ENCODE results near the gene MTRF1L.
A peak's percentile ranks its signal among the peaks of the same experiment; 100 is the strongest.

Gene MTRF1L

DNA sequence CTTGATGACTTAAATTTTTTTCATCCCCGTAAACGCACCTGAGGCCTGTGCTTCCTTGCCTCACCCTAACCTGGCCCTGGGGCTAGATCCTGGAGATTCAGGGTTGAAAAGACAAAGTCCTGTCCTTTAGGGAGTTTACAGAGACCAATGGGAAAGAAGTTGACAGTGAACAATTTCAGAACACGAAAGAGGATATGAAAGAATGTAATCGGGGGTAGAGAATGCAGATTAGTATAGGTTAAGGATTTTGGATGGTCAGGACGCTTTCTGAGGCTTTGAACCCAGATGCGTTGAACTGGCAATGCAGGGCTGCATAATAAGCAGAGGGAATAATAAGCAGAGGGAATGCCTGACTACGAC, 18.0 kb downstream of the MTRF1L start:
- peak overlapping the region; percentile 96 to 99 (median 98) for H3K27ac Mint-ChIP-seq
- peak overlapping the region; percentile 97 for H3K4me3 Mint-ChIP-seq

DNA sequence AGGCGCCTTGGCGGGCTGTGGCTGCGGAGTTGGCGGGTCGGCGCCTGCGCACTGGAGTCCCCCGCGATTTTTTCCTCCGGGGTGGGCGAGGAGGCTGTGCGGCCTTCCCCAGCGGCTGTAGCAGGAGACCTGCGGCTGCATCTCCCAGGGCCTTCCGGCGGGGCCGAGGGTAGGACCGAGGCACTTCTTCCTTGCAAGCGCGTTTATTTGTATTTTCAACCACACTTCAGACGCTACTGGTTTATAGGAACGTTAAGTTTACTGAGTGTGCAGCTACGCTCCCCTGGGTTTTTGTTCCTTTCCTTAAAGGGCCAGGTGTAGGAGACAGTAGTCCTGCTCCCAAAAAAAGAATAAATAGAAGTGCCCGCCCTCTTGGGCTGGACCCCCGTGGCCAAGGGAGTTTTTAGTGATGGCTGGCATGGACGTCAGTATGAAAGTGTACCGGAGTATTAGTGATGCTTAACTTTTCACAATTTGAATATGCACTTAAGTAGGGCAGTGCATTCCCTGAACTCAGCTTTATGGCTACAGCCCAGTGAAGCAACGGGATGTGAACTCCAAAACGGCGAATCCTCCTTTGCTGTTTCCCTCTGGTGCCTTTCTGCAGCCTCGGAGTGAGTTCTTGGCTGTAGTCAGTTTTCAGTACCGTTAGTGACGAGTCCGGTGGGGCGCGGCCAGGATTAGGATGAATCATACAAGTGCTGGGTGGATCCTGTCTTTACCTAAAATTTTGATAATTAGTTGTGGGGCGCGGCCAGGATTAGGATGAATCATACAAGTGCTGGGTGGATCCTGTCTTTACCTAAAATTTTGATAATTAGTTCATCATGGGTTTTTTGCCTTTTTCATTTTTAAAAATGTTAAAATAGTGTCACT, 18.6 kb downstream of the MTRF1L start:
- H3K4me3 Mint-ChIP-seq = peak overlapping the region; percentile 97
- H3K27ac Mint-ChIP-seq = peak overlapping the region; percentile 96 to 99 (median 98)
- no peaks in the 10 kb centered on the region for H3K9me3 Mint-ChIP-seq
- H3K27me3 Mint-ChIP-seq (ENCODE audit: low read depth) = no peaks in the 10 kb centered on the region
- peaks cover 14% of the 10 kb centered on the region for H3K36me3 Mint-ChIP-seq (ENCODE audit: low read depth)
- TF ChIP-seq, protein P1, sequence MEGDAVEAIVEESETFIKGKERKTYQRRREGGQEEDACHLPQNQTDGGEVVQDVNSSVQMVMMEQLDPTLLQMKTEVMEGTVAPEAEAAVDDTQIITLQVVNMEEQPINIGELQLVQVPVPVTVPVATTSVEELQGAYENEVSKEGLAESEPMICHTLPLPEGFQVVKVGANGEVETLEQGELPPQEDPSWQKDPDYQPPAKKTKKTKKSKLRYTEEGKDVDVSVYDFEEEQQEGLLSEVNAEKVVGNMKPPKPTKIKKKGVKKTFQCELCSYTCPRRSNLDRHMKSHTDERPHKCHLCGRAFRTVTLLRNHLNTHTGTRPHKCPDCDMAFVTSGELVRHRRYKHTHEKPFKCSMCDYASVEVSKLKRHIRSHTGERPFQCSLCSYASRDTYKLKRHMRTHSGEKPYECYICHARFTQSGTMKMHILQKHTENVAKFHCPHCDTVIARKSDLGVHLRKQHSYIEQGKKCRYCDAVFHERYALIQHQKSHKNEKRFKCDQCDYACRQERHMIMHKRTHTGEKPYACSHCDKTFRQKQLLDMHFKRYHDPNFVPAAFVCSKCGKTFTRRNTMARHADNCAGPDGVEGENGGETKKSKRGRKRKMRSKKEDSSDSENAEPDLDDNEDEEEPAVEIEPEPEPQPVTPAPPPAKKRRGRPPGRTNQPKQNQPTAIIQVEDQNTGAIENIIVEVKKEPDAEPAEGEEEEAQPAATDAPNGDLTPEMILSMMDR (IDR thresholded peaks at IDR 0.05; ENCODE audit: unreplicated experiment in 3 of 3) = no peak
- H3K4me1 Mint-ChIP-seq = peaks cover 32% of the 10 kb centered on the region

More for the DNA sequence above, 18.0 kb downstream of the MTRF1L start:
- no peaks in the 10 kb centered on the region for H3K27me3 Mint-ChIP-seq (ENCODE audit: low read depth)
- no peaks in the 10 kb centered on the region for H3K9me3 Mint-ChIP-seq
- H3K4me1 Mint-ChIP-seq = peaks cover 32% of the 10 kb centered on the region
- H3K36me3 Mint-ChIP-seq (ENCODE audit: low read depth) = peaks cover 14% of the 10 kb centered on the region
- TF ChIP-seq, protein P1 (IDR thresholded peaks at IDR 0.05; ENCODE audit: unreplicated experiment in 3 of 3) = no peak

DNA sequence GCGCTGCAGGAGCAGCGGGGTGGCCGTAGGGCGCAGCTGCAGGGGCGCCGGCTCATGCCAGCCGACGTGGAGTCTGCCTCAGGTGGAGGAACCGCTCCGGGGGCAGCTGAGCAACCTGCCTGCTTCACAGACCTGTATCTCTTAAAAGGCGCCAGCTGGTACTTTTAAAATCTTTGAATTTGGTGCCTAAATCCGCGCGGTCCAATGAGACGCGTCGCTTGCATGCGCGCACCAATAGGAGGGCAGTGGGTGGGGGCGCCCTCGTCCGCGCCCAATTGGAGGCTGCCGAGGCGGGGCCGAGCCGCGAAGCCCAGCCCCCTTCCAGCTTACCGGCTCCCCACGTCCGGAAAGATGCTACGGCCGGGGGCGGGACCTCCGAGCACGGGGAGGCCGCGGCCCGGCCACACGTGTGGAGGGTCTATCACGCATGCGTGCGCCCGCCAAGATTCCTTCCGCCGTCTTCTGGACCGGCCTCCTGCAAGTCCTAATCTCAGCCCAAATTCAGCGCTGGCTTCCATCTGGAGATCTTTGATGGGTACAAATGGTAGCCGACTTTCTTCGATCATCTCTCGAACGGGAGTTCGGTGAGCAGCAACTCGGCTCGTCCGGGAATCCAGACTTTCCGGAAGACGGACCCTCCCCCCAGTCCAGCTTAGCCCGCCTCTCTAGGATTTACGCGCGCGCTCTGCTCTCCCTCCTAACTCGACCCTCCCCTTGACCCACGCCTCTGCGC, 19.4 kb downstream of the MTRF1L start, which contains the start of gene FBXO5:
TSS of gene FBXO5 (minus strand) at position 138 of the 733 bp plus-strand sequence. CDS start at position 56, 82 bp downstream.
- peak within 1 kb of the TSS; percentile 97 for H3K4me3 Mint-ChIP-seq
- no peaks in the 10 kb centered on the region for H3K9me3 Mint-ChIP-seq
- TF ChIP-seq, protein P1 (IDR thresholded peaks at IDR 0.05; ENCODE audit: unreplicated experiment in 3 of 3) = no peak

DNA sequence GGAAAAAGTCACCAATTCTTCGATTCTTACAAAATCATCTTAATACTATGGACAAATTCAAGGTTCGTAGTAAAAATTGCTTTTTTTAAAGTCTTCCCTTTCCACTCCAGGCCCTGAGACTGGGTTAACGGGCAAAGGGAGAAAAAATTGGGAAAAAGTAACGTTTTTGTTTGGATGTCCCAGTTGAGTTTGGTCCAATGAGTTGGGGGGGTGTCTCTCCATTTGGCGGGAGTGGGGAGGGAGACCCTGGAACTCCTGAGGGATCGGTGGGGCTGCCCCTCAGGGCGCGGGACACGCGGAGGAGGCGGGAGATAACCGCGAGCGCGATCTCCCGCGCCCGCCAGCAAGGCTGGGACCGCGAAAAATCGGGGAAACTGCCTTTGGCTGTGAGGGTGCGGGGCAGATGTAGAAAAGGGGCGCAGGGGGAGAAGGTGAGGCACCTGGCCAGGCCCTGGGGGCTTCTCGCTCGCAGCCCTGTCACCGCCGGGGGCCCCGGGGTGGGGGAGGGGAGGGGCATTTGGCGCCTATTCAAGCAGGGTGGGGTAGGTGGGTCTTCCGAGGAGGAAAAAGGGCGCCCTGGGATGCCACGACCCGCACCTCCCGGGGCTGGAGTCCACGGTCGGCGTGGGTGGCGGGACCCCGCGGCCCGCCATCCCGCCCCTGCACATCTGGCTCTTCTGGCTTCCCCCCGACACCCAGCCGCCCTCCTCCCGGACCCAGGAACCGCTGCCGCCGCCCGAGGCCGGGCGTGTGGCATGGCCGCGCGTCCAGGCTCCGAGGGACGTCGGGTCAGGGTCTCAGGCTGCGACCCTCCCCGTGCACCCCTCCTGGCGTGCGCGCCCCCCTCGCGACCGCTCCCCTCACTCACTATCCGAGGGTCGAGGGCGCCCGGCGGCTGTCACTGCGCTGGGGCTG, 20.3 kb downstream of the MTRF1L start:
- Mint-ChIP-seq H3K4me1 (peaks cover 32% of the 10 kb centered on the region), H3K9me3 (no peaks in the 10 kb centered on the region), H3K4me3 (peak overlapping the region; percentile 97), H3K27ac (peak overlapping the region in 2 of 3 experiments; percentile 42 to 66), H3K27me3 (ENCODE audit: low read depth) (no peaks in the 10 kb centered on the region), H3K36me3 (ENCODE audit: low read depth) (peaks cover 17% of the 10 kb centered on the region)
- TF ChIP-seq, protein P1 (IDR thresholded peaks at IDR 0.05; ENCODE audit: unreplicated experiment in 3 of 3) = no peak

More for the DNA sequence above, 19.4 kb downstream of the MTRF1L start, which contains the start of gene FBXO5:
- Mint-ChIP-seq H3K27me3 (ENCODE audit: low read depth) (no peaks in the 10 kb centered on the region), H3K27ac (peak within 1 kb of the TSS; percentile 96 to 99 (median 98)), H3K36me3 (ENCODE audit: low read depth) (peaks cover 18% of the 10 kb centered on the region), H3K4me1 (peaks cover 32% of the 10 kb centered on the region)

DNA sequence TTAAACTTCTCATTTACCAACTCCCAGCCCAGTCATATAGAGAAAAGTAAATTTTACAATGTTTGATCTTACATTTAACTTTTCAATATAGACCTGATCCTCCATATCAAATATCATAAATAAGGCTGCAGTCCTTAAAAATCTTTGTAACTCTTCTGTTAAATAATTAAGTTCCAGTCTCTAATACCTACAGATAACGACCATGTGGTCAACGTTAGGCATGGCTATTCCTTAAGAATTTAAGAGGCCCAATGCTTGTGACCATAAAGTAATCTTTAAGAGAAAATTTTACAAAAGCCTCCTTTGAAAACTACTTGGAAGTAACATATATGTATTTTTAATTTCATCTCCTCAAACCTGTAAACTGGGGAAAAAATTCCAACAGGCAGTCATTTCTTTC, 21.3 kb downstream of the MTRF1L start:
- Mint-ChIP-seq H3K9me3 (no peaks in the 10 kb centered on the region), H3K4me3 (peak overlapping the region; percentile 73 to 94 (median 92)), H3K27me3 (ENCODE audit: low read depth) (no peaks in the 10 kb centered on the region), H3K36me3 (ENCODE audit: low read depth) (peaks cover 16% of the 10 kb centered on the region), H3K4me1 (peaks cover 32% of the 10 kb centered on the region), H3K27ac (no peak overlapping the region)
- TF ChIP-seq, protein P1 (IDR thresholded peaks at IDR 0.05; ENCODE audit: unreplicated experiment in 3 of 3) = no peak
